ENCODE data around the gene TRAF2.
"Not testable (repeated sequence)": the region's sequence is repeated elsewhere in the genome, so short reads cannot be mapped to it uniquely, and the experiment has no call there.

The TRAF2 gene

DNA sequence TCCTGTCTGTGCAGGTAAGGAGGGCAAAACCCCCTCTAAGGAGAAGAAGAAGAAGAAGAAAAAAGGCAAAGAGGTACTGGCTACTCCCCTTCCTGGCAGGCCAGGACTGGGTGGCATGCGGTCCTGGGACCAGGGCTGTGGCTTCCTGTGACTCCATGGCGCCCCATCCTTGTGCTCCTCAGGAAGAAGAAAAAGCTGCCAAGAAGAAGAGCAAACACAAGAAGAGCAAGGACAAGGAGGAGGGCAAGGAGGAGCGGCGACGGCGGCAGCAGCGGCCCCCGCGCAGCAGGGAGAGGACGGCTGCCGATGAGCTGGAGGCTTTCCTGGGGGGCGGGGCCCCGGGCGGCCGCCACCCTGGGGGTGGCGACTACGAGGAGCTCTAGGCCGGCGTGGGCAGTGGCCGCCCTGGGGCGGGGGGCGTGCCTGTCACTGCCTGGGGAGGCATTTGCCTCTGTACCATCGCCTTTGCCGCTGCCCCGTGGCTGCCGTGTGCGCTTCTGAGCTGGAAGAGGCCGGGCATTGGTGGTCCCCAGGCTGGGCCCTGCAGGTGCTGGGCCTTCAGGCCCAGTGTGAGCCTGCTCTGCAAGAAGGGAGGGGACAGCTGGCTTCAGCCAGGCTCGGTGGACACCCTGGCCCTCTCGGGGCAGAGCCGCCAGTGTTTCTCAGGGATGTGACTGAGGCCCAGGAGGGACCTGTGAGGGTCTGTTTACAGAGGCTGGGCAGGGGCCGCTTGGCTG, 46.0 kb upstream of the TRAF2 start:
- TF ChIP-seq, protein P1, sequence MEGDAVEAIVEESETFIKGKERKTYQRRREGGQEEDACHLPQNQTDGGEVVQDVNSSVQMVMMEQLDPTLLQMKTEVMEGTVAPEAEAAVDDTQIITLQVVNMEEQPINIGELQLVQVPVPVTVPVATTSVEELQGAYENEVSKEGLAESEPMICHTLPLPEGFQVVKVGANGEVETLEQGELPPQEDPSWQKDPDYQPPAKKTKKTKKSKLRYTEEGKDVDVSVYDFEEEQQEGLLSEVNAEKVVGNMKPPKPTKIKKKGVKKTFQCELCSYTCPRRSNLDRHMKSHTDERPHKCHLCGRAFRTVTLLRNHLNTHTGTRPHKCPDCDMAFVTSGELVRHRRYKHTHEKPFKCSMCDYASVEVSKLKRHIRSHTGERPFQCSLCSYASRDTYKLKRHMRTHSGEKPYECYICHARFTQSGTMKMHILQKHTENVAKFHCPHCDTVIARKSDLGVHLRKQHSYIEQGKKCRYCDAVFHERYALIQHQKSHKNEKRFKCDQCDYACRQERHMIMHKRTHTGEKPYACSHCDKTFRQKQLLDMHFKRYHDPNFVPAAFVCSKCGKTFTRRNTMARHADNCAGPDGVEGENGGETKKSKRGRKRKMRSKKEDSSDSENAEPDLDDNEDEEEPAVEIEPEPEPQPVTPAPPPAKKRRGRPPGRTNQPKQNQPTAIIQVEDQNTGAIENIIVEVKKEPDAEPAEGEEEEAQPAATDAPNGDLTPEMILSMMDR (IDR thresholded peaks at IDR 0.05; ENCODE audit: insufficient read depth, low read length, missing control alignments): no peak
- ChIA-PET POLR2A (interaction anchor here (0.5 kb wide), 1 partner anchor 16 kb away, joined by 3 read pairs; no protein-coding TSS in a partner anchor), CTCF (interaction anchor here (1.0 to 4.1 kb wide), 6 partner anchors 8 to 189 kb away, joined by 3 to 35 read pairs (median 5); partner anchors contain the start of genes RABL6 and TMEM141)
- no peak for DNase-seq (ENCODE audit: low read depth, low spot score)
- no peak overlapping the region for H3K4me3 ChIP-seq (ENCODE audit: low read depth, low read length)

DNA sequence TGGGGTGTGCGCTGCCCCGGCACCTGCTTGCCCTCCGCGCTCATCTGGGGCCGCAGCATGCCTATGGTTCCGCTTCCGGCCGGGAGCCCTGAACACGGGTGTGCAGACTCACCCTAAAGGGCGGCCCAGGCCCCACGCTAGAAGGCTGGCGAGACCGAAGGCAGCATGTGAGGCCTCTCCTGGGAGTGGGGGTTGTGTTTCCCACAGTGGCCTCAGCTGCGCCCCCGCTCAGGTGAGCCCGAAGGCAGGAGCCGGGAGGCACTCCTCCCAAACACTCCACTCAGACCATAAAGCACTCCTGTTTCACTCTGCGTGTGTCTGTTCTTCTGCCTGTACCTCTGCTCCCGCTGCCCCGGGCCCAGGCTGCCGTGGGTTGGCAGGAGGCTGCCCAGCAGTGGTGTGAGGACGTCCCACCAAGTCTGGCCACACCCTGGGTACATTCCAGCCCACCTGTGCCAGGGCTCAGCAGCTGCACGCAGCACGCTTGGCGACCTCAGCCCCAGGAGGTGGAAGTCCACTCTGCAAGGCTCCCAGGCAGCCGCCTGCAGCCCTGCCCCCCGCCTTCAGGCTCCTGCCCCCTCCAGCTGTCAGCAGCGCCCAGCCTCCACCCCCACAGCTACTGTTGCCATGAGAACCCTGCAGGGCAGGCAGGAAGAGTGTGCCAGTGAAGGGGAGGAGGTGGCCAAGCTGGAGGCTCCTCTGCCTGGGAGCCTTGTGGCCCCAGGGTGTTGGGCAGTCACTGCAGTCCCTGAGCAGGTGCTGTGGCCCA, 45.3 kb upstream of the TRAF2 start:
- ChIA-PET POLR2A (no interaction called here), CTCF (interaction anchor here (1.0 to 4.1 kb wide), 13 partner anchors 8 to 188 kb away, joined by 3 to 35 read pairs (median 6); partner anchors contain the start of genes RABL6 and TMEM141)
- no peak overlapping the region for H3K4me3 ChIP-seq (ENCODE audit: low read depth, low read length)
- TF ChIP-seq, protein P1 (IDR thresholded peaks at IDR 0.05; ENCODE audit: insufficient read depth, low read length, missing control alignments): no peak
- DNase-seq (ENCODE audit: low read depth, low spot score): no peak

DNA sequence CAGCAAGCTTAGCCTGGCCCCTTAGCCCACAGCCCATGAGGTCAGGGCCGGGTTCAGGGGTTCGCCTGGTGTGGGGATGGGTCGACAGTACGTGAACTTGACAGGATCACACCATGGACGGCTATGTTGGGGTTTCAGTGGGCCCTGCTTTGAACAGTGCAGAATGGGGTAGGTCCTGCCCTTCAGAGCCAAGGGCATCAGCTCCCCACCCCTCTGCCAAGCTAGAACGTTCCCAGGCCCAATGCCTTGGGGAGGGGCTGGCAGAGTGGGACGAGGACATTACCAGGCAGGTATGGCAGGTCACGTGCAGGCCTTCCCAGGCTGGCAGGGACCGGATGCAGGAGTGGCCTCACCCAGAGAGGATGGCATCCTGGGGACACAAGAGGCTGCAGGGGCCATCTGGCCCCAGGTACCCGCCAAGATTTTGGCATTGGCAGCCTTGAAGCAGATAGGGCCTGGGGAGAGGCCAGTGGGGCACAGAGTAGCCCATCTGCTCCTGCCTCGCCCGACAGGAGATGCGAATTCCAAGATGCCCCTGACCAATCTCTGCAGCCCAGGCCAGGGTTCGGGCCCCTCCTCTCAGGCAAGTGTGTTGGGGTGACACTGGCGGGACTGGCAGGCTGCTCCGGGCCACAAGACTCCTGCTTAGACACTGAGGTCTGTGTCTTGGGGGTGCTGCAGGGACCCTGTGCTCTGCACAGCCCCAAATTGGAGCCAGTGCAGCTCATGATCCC, 44.5 kb upstream of the TRAF2 start:
- POLR2A ChIA-PET: interaction anchor here (1.0 kb wide), 1 partner anchor 11 kb away, joined by 3 read pairs; the partner anchor contains the start of gene MAMDC4
- not testable (repeated sequence) for H3K4me3 ChIP-seq (ENCODE audit: low read depth, low read length); DNase-seq (ENCODE audit: low read depth, low spot score)
- CTCF ChIA-PET: interaction anchor here (0.7 to 4.1 kb wide), 18 partner anchors 9 to 194 kb away, joined by 3 to 35 read pairs (median 6); partner anchors contain the start of genes RABL6 and TMEM141

DNA sequence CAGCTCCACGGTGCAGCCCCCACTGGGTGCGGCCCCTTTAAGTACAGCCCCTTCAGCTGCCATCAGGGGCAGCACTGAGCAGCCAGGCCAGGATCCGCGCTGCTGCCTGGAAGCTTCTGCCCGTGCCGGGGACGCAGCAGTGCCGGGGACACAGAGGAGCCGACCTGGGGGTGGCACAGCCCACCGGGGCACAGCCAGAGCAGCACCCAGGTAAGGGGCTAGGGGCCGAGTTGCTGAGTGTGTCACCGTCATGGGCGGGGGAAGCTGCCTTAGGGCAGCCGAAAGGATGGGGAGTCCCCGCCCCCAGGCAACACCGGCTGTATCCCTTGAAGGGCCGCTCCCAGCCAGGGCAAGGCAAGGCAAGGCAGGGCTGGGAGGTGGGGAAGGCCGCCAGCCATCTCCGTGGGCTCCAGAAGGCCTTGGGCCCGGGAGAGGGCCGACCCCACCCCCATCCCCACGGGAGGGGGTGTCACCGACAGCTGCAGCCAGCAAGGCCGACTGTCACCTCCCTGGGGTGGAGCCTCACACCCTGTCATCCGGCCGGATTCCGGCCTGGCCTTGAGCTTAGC, 43.9 kb upstream of the TRAF2 start, which contains the start of gene AJM1:
Gene AJM1, plus strand, starts transcription at position 99 of the 569 bp plus-strand sequence. CDS start 1,937 bp downstream, outside the sequence.
- ChIA-PET CTCF (interaction anchor here (0.7 to 4.1 kb wide), 22 partner anchors 8 to 193 kb away, joined by 3 to 35 read pairs (median 6); partner anchors contain the start of genes FBXW5, MAMDC4, RABL6 and TMEM141), POLR2A (interaction anchor here (1.0 kb wide), 1 partner anchor 10 kb away, joined by 3 read pairs; the partner anchor contains the start of gene MAMDC4)
- peak within 1 kb of the TSS; percentile 61 for H3K4me3 ChIP-seq (ENCODE audit: low read depth, low read length)
- TF ChIP-seq, protein P1 (IDR thresholded peaks at IDR 0.05; ENCODE audit: insufficient read depth, low read length, missing control alignments): peak; percentile 91
- not testable (repeated sequence) for DNase-seq (ENCODE audit: low read depth, low spot score)

- DNase-seq (ENCODE audit: low read depth, low spot score); H3K4me3 ChIP-seq (ENCODE audit: low read depth, low read length); POLR2A ChIA-PET: not testable (repeated sequence)
- CTCF ChIA-PET: interaction anchor here (0.8 to 4.1 kb wide), 16 partner anchors 8 to 192 kb away, joined by 3 to 35 read pairs (median 6); partner anchors contain the start of genes ABCA2, FBXW5, MAMDC4 and RABL6
Measured at GRCh38 chr9:136843159-136843800, 43.0 kb upstream of the TRAF2 start.

DNA sequence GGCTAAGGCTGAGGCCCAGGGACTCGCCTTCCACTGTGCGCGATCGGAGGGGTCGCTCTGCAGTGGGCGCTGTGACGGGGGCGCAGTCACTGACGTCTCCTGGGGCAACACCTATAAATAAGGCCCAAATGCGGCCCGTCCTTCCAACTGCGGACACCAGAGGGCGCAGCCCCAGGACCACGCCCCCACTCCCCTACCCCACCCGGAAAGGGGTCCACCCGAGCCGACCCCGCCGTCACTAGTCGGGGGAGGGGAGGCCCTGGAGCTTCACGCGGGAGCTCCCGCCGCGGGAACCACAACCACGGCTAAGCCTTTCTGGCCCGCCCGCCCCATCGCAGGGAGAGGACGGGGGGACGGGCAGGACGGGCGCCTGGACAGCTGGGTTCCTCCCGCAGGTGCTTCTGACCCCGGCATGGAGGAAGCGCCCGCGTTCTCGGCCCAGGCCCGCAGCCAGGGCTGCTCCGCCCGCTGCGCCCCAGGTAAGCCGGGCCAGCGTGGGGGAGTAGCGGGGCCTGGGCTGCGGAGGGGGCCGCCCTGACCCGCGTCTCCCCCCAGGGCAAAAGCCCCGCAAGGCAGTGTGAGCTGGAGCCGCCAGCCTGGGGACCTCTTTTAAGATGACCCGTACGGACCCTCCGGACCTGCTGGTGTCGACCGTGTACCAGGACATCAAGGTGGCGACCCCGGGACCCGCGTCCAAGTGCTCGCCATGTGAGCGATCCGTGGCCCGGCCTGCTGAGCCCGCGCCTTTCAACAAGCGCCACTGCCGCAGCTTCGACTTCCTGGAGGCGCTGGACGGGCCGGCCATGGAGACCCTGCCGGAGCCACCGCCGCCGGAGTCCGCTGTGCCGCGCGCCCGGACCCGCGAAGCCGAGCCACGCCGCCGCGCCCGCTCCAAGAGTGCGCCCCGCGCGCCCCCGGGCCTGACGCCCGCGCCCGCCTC, 42.2 kb upstream of the TRAF2 start:
- CTCF ChIA-PET: interaction anchor here (0.9 to 4.1 kb wide), 7 partner anchors 12 to 192 kb away, joined by 3 to 35 read pairs (median 21); partner anchors contain the start of genes ABCA2 and RABL6
- H3K4me3 ChIP-seq (ENCODE audit: low read depth, low read length); DNase-seq (ENCODE audit: low read depth, low spot score): not testable (repeated sequence)

More for the DNA sequence above, 42.2 kb upstream of the TRAF2 start:
- TF ChIP-seq, protein P1 (IDR thresholded peaks at IDR 0.05; ENCODE audit: insufficient read depth, low read length, missing control alignments): peak; percentile 21
- POLR2A ChIA-PET: not testable (repeated sequence)

Measured in AG04449 (cell line).